Activated naive CD4-positive, alpha-beta T cell treated with anti-CD3 and anti-CD28 coated beads, Interleukin-2, amount 50 U/mL, for 72 hours (primary cell): ENCODE results near the gene GRK2. TPM values are rescaled to one million over a fixed set of nuclear protein-coding genes. Genes with fewer than 3 reads are reported as not detected.
"Not testable (repeated sequence)": the region's sequence is repeated elsewhere in the genome, so short reads cannot be mapped to it uniquely, and the experiment has no call there.

Experiments
- ATAC-seq, 2 donors: fragments of 150-1000 bp; cut with Tn5 transposase; 2 replicates each; pipeline ENCODE4 v1.10.0; 2021; ENCODE audit warnings: mild to moderate bottlenecking in 2 of 2, moderate library complexity in 2 of 2
- DNase-seq, 2 donors: peaks; one replicate each; pipeline ENCODE4 v3.0.0; 2021 to 2022; ENCODE audit warnings: low spot score in 2 of 2
- H3K27ac Mint-ChIP-seq, 2 donors: one replicate each; pipeline ENCODE4 v1.8.0; 2022; ENCODE audit warnings: mild to moderate bottlenecking in 2 of 2, mixed read lengths in 2 of 2
- H3K36me3 Mint-ChIP-seq, 2 donors: one replicate each; pipeline ENCODE4 v1.8.0; 2022; ENCODE audit warnings: mixed read lengths in 2 of 2
- H3K9me3 Mint-ChIP-seq, 2 donors: one replicate each; pipeline ENCODE4 v1.8.0; 2022; ENCODE audit warnings: mixed read lengths in 2 of 2
- total RNA-seq, 2 donors: library from RNA; stranded (reverse); gene quantifications; one replicate each; pipeline ENCODE4 v1.2.3, GENCODE V29; 2022

The GRK2 gene
- total RNA-seq, 2 donors from 2014 or later, result 289 to 376 TPM

DNA sequence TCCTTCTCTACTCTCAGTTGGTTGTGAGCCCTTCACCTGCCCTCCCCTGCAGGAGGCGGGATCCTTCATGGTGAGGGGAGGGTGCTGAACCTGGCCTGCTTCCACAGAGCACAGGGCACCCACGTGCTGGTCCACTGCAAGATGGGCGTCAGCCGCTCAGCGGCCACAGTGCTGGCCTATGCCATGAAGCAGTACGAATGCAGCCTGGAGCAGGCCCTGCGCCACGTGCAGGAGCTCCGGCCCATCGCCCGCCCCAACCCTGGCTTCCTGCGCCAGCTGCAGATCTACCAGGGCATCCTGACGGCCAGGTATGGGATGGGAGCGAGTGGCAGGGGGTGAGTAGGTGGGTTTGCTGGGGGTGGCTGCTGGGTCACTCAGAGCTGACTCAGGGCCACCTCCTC, 43.4 kb downstream of the GRK2 start:
- DNase-seq (peak in 1 of 2 donors; percentile 53), ATAC-seq (no peak)
- no peaks in the 10 kb centered on the region for H3K36me3 Mint-ChIP-seq
- peak overlapping the region in 1 of 2 donors; percentile 43 for H3K27ac Mint-ChIP-seq
- no peaks in the 10 kb centered on the region for H3K9me3 Mint-ChIP-seq

DNA sequence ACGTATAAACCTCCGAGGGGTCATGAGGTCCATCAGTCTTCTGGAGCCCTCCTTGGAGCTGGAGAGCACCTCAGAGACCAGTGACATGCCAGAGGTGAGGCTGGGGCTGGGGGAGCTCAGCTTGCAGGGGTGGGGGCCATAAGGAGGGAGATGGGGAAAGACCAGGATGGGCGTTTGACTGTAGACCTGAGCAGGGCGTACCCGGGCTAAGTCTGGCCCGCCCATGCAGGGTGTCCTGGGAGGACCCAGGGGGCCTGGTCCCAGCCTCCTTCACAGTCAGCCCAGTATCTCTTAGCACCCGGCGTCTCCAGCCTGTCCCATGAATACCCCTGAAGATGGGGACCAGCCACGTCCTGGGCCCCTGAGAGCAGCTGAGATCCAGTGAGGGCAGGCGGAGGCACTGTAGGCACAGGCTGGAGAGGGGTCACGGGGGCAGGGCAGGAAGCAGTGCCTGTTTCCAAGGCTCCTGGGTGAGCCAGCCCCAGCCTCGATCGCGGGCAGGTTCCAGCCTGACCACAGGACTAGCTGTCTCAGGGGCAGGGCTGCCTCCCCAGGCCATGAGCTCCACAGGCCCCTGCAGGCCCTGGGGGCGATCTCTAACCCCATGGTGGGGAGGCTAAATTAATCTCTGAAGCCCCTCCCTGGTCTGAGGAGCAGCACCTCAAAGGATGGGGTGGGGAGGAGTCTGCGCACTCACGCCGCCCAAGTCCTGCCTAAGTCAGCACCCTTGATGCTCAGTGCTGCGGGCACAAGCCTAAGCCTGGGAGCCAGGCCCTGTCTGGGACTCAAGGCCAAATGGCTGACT, 44.2 kb downstream of the GRK2 start:
- no peaks in the 10 kb centered on the region for H3K36me3 Mint-ChIP-seq
- no peaks in the 10 kb centered on the region for H3K9me3 Mint-ChIP-seq
- DNase-seq (peak in 1 of 2 donors; percentile 54), ATAC-seq (no peak)
- H3K27ac Mint-ChIP-seq, result no peak overlapping the region

DNA sequence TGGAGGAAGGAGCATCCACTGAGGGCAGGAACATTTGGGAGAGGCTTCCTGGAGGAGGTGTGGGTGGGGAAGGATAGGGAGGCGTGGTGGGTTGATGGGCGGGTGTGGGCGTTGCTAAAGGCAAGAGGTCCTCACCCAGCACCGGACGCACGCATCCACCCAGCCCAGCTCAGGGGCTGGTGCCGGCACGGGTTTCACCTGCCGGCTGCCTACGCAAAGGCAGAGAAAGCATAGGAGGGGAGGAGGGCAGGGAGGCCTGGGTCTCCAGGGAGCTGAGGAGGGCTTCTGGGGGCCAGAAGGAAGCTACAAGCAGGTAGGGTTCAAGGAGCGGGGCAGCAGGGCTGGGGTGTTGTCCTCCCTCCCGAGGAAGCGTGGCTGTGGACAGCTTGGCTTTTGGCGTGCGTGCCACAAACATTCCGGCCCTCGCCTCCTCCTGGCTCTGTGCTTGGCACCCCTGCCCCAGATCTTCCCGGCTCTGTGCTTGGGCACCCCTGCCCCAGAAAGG, 44.8 kb downstream of the GRK2 start:
- Mint-ChIP-seq H3K9me3 (no peaks in the 10 kb centered on the region), H3K27ac (peak overlapping the region in 1 of 2 donors; percentile 82), H3K36me3 (no peaks in the 10 kb centered on the region)
- peak in 1 of 2 donors; percentile 52 for DNase-seq
- ATAC-seq, result no peak

DNA sequence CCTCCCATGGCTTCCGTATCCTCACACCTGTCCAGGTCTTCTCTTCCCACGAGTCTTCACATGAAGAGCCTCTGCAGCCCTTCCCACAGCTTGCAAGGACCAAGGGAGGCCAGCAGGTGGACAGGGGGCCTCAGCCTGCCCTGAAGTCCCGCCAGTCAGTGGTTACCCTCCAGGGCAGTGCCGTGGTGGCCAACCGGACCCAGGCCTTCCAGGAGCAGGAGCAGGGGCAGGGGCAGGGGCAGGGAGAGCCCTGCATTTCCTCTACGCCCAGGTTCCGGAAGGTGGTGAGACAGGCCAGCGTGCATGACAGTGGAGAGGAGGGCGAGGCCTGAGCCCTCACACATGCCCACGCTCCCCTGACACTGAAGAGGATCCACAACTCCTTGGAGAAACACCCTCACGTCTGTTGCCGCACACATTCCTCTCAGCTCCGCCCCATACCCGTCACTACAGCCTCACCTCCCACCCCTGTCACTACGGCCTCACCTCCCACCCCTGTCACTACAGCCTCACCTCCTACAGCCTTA, 45.3 kb downstream of the GRK2 start:
- peak in 1 of 2 donors; percentile 53 for DNase-seq
- H3K36me3 Mint-ChIP-seq, result no peaks in the 10 kb centered on the region
- peak overlapping the region in 1 of 2 donors; percentile 82 for H3K27ac Mint-ChIP-seq
- H3K9me3 Mint-ChIP-seq, result no peaks in the 10 kb centered on the region
- peak; percentile 27 to 33 for ATAC-seq

DNA sequence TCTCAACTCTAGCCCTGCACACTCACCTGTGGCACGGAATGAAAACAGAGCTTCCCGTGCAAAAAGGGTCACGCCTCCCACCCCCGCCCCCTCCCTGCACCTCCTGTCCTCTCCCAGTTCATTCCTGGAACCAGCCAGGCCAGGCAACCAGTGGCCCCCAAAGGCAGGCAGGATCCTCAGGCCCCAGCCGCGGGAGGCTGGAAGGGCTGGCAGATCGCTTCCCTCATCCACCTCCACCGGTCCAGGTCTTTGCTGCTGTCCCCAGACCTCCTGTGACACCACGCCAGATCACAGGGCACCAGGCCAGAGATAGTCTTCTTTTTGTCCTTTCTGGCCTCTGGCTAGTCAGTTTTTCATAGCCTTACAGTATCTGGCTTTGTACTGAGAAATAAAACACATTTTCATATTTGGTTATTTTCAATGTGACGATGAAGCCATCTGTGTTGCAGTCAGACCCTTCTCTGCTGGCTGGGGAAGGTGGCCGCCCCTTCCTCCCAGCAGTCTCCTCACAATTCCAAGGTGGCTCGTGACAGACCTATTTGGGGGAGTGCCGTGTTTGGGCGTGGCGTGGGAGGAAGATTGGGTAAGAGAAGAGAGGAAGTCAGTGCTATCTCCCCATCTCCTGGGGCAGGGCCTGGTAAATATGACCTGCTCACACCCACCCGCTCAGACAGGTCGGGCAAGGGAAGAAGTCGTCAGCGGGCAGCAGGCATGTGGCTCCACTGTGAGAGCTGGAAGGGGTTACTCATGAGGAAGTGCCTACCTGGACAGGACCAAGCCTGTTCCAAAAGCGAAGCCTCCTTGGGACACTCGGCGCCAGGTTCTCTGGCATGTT, 46.1 kb downstream of the GRK2 start:
- H3K9me3 Mint-ChIP-seq, result no peaks in the 10 kb centered on the region

DNA sequence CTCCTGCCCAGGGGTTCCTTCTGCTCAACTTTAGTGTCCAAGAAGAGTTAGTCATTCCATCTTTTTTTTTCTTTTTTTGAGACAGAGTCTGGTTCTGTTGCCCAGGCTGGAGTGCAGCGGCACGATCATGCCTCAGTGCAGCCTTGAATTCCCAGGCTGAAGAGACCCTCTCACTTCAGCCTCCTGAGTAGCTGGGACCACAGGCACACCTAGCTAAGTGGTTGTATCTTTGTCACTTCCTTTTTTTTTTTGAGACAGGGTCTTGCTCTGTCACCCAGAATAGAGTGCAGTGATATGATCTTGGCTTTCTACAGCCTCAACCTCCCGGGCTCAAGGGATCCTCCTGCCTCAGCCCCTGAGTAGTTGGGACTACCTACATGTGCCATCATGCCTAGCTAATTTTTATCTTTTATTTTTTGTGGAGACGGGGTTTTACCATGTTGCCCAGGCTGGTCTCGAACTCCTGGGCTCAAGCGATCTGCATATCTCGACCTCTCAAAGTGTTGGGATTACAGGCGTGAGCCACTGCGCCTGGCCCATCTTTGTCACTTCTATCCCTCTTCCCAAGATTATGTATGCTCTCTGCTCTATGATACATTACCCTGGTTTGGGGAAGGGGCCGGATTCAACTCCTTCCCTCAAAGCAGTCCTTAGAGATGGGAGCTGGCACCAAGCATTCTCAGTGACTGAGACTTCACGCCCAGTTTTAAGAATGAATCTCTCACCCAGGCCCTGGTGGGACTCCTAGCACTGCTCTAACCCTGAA, 47.0 kb downstream of the GRK2 start:
- H3K9me3 Mint-ChIP-seq, result no peaks in the 10 kb centered on the region
- DNase-seq, result peak in 1 of 2 donors; percentile 35
- ATAC-seq, result no peak
- H3K27ac Mint-ChIP-seq, result peak overlapping the region; percentile 8 to 82
- H3K36me3 Mint-ChIP-seq, result peaks cover 0 to 5% of the 10 kb centered on the region in 2 donors

More for the DNA sequence above, 46.1 kb downstream of the GRK2 start:
- Mint-ChIP-seq H3K36me3 (no peaks in the 10 kb centered on the region), H3K27ac (peak overlapping the region in 1 of 2 donors; percentile 82)
- DNase-seq (peak in 1 of 2 donors; percentile 64), ATAC-seq (peak in 1 of 2 donors; percentile 30)

DNA sequence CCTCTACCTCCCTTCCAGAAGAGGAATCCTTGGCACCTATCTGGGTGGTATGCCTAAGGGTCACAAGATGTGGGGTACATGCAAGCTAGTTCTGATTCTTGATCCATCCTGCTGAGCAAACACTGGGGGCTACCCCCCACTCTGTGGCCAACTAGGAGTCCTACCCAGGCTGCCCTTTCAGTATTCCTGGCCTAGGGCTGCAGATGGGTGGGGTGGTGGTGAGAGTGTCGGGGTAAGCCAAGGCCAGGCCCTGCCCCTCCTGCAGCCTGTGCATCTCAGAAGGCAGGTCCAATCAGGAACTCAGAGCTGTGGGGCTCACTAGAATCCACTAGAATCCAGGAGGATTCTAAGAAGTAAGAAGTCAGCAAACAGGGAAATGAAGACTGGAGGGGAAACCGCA, 47.9 kb downstream of the GRK2 start:
- DNase-seq, result peak in 1 of 2 donors; percentile 39
- H3K27ac Mint-ChIP-seq, result peak overlapping the region in 1 of 2 donors; percentile 57
- no peaks in the 10 kb centered on the region for H3K9me3 Mint-ChIP-seq
- ATAC-seq, result no peak
- H3K36me3 Mint-ChIP-seq, result peaks cover 0 to 5% of the 10 kb centered on the region in 2 donors

DNA sequence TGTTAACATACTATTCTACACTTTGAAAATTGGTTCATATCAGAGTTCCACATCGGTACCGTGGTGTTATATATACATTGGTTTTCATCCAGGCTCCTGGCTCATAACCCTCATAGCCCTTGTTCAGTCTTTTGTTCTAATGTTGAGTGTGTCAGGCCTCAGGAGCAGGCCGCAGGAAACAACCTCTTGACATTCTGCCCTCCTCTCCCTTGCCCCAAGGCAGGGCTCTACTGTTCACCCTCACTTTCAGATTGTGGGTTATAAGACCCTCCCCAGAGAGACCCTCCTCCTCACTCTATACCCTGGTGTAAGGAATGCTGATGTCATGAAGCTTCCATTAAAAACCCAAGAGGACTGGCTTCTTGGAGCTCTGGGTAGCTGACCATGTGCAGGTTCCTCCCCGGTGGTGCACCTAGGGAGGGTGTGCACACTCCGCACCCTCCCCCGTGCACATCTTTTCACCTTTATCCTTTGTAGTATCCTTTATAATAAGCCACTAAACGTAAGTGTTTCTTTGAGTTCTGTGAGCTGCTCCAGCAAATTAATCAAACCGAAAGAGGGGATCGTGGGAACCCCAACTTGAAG, 49.1 kb downstream of the GRK2 start:
- H3K36me3 Mint-ChIP-seq, result peaks cover 0 to 5% of the 10 kb centered on the region in 2 donors
- peak in 1 of 2 donors; percentile 34 for DNase-seq
- ATAC-seq, result no peak
- no peaks in the 10 kb centered on the region for H3K9me3 Mint-ChIP-seq
- peak overlapping the region in 1 of 2 donors; percentile 17 for H3K27ac Mint-ChIP-seq

DNA sequence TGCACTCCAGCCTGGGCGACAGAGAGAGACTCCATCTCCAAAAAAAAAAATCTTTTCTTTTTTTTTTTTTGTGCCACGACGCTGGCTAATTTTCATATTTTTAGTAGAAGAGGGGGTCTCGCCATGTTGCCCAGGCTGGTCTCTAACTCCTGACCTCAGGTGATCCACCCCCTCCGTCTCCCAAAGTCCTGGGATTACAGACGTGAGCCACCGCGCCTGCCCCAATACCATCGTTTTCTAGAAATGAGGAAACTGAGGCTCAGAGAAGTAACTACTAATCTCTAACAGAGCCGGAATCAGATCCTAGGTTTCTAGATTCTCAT, 50.6 kb downstream of the GRK2 start:
- DNase-seq (no peak), ATAC-seq (no peak)
- no peaks in the 10 kb centered on the region for H3K9me3 Mint-ChIP-seq
- H3K36me3 Mint-ChIP-seq, result peaks cover 0 to 5% of the 10 kb centered on the region in 2 donors
- H3K27ac Mint-ChIP-seq, result peak overlapping the region; percentile 88 to 99

DNA sequence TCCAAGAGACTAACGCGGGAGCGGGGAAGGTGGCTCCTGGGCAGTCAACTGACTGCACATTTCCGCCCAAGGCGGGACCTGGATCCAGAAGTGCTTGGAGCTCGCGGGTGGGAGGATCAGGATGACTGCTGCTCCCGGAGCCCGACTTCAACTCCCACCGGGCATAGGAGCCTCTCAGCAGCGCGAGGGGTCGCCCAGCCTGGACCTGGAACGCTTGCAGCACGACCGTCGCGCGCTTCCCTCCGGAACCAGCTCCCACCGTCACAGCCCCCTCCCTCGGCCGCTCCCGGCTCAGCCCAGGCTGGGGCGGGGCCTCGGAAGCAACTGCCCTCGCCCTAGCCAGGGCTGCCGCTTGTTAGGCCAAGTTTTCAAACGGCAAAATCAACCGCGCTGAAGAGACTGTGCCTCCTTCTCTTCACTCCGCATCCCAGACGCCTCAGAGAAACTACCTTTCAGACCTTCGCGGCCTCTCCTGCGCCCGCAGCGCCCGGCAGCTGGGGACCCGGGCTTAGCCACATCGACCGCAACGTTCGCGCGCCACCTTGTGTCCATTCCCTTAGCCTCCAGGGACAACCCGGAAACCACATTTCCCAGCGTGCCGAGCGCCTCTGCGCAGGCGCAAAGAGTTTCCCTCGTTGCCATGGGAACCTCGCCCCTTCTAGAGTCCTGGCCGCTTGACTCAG, 51.1 kb downstream of the GRK2 start:
- DNase-seq (peak; percentile 99), ATAC-seq (peak; percentile 86 to 87)
- no peaks in the 10 kb centered on the region for H3K9me3 Mint-ChIP-seq
- H3K36me3 Mint-ChIP-seq, result peaks cover 0 to 5% of the 10 kb centered on the region in 2 donors
- H3K27ac Mint-ChIP-seq, result peak overlapping the region; percentile 88 to 99

DNA sequence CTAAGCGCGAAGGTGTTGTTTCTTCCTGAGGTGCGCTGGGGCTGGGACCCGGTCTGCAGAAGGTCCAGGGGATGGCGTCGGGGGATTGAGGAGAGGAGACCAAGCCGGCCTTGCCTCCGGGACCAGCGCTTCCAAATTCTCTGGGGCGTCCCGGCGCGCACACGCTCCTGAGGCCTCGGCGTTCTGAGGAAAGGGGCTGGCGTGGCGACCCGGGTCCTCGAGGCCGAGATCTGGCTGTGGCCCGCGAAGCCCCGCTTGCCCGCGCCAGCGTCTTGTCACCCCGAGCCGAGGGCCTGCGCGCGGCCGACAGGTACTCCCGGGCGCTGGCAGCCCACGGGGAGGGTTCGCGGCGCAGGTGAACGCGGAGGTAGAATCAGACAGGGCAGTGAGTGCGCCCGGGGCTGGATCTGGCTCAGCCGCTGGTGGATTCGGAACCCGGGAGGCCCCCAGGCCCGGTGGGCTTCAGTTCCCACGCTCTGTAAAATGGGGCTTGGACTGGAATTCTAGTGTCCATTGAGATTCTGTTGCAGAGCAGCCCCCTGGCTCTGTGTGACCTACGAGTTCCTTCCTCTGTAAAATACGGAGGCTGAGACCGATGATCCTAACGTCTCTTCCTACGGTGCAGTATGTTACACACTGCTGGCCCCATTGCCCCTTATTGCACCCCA, 51.7 kb downstream of the GRK2 start:
- Mint-ChIP-seq H3K27ac (peak overlapping the region; percentile 88 to 99), H3K36me3 (peaks cover 0 to 5% of the 10 kb centered on the region in 2 donors), H3K9me3 (no peaks in the 10 kb centered on the region)
- ATAC-seq (peak in 1 of 2 donors; percentile 16), DNase-seq (no peak)

DNA sequence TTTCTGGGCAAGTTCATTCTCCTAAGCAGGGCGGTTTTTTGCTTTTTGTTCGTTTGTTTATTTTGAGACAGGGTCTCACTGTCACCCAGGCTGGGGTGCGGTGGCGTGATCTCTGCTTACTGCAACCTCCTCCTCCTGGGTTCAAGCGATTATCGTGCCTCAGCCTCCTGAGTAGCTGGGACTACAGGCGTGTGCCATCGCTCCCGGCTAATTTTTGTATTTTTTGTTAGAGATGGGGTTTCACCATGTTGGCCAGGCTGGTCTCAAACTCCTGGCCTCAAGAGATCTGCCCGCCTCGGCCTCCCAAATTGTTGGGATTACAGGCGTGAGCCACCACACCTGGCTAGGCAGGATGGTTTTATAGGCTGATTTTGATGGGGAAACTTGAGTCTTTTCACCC, 52.6 kb downstream of the GRK2 start:
- peak in 1 of 2 donors; percentile 52 for DNase-seq
- not testable (repeated sequence) for H3K36me3 Mint-ChIP-seq, H3K27ac Mint-ChIP-seq, H3K9me3 Mint-ChIP-seq, ATAC-seq

DNA sequence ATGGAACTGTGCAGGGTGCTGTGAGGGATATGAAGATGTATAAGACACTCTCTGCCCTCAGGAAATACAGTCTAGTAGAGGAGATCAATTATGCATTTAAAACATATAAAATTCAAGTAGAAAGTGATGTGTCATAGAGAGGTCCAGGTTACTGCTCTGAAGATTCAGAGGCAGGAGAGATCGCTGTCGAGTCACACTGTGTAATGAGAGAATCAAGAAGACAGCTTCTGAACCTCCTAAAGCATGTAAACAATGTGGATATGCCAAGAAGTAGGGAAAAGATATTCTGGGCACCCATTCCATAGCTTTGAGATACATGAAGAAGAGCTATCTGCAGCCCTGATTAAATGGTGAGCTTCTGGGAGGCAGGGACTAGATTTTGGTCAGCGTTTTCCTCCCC, 53.7 kb downstream of the GRK2 start:
- ATAC-seq (no peak), DNase-seq (no peak)
- Mint-ChIP-seq H3K9me3 (no peaks in the 10 kb centered on the region), H3K27ac (no peak overlapping the region), H3K36me3 (peaks cover 0 to 5% of the 10 kb centered on the region in 2 donors)

DNA sequence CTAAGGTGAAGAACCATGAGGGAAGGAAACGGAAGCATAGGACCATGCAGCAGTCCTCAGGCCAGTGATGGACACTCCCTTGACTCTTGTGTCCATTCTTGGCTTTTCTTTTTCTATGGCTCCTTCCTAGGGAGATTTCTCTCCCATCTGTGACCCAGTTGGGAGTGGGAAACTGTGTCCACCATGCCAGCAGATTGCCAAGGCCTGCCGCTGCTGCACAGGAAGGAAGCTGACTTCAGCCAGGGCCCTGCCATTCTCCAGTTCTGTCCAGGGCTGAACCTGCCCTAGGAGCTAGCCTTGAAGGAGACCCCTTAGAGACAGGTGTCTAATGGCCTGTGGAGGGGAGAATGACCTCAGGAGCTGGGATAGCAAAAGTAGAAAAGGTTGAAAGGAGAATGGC, 54.4 kb downstream of the GRK2 start:
- ATAC-seq (no peak), DNase-seq (peak in 1 of 2 donors; percentile 16)
- peaks cover 0 to 5% of the 10 kb centered on the region in 2 donors for H3K36me3 Mint-ChIP-seq
- H3K9me3 Mint-ChIP-seq, result no peaks in the 10 kb centered on the region
- H3K27ac Mint-ChIP-seq, result no peak overlapping the region

DNA sequence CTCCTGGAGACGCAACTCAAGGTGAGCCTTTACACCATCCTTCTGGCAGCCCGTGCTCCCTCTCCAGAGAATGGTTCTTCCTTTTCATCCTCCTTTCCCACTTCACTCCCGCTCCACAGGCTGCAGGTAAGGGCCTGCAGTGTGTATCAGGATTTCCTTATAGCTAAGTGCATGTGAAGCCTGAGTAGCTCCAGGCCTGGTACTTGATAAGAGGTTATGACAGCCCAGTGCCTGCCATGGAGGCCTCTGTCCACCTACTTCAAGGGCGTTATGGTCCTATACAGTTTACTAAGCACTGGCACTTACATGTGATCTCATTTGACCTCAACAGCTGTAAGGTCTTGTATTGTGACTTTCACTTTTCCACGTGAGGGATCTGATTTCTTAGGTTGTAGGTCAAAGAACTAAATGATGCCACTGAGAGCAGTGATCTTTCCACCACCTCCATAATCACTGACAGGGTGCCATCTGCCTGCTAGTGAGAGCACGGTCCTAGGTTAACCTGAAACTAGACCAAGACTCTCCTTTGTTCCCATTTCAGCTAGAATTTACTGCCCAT, 55.1 kb downstream of the GRK2 start:
- DNase-seq (no peak), ATAC-seq (no peak)
- Mint-ChIP-seq H3K27ac (no peak overlapping the region), H3K9me3 (no peaks in the 10 kb centered on the region), H3K36me3 (peaks cover 0 to 5% of the 10 kb centered on the region in 2 donors)
